Breast epithelium (tissue), 4 donors: ENCODE measurements around the gene SCAF4. TPM values are rescaled to one million over a fixed set of nuclear protein-coding genes. Genes with fewer than 3 reads are reported as not detected.

ENCODE experiments used
- DNase-seq, 2 donors: peaks; one replicate each; pipeline ENCODE4 v3.0.0-alpha.2; 2019; ENCODE audit warnings: low spot score in 2 of 2
- H3K27ac ChIP-seq, 2 donors: fragments of 200-600 bp; sonication (generic) in 1 of 2; one replicate each; pipeline ENCODE4 v1.5.1; 2016 to 2019; ENCODE audit warnings: mild to moderate bottlenecking in 1 of 2
- H3K27me3 ChIP-seq, 2 donors: fragments of 200-600 bp; sonication (generic) in 1 of 2; one replicate each; pipeline versions ENCODE4 v1.5.1 to v1.6.0; 2017 to 2019; ENCODE audit warnings: control low read depth in 1 of 2, mild to moderate bottlenecking in 1 of 2
- H3K36me3 ChIP-seq: fragments of 200-600 bp; one replicate; pipeline ENCODE4 v1.5.1; 2019
- H3K4me1 ChIP-seq, 2 donors: fragments of 200-600 bp; sonication (generic); one replicate each; pipeline ENCODE4 v1.5.1; 2016 to 2019; ENCODE audit warnings: control low read depth in 1 of 2
- H3K4me3 ChIP-seq, 3 donors: fragments of 200-600 bp; sonication (generic); 1 replicate in 2 of 3; 2 replicates in 1 of 3; pipeline ENCODE4 v1.5.1; 2016 to 2019; ENCODE audit warnings: mild to moderate bottlenecking in 3 of 3, moderate library complexity in 2 of 3
- H3K9me3 ChIP-seq, 2 donors: fragments of 200-600 bp; sonication (generic) in 1 of 2; one replicate each; pipeline ENCODE4 v1.5.1; 2016 to 2019; ENCODE audit warnings: control low read depth in 1 of 2
- POLR2A ChIP-seq: fragments of 450-650 bp; IDR thresholded peaks from one replicate; pipeline ENCODE4 v1.6.1; 2016; ENCODE audit warnings: antibody characterized with exemption, mild to moderate bottlenecking, moderate library complexity
- POLR2AphosphoS5 ChIP-seq, 3 donors: sonication (generic); formaldehyde crosslinking; IDR thresholded peaks; one replicate each; pipeline ENCODE4 v1.6.1; 2017; ENCODE audit warnings: antibody characterized with exemption in 3 of 3
- intact Hi-C: fragments of 100-400 bp; cut with DNase I; formaldehyde crosslinking; loops from one replicate; pipeline ENCODE4 v1.15.1; 2023; ENCODE audit warnings: low total_unique reads
- total RNA-seq, 3 donors: library from RNA; depleted of rRNA; stranded (reverse); fragments of >200 nt; gene quantifications; one replicate each; pipeline ENCODE4 v1.1.0, GENCODE V29; 2016
- TF ChIP-seq, protein P1 (sequence below), 3 donors: fragments of 450-650 bp; IDR thresholded peaks; one replicate each; pipeline ENCODE4 v1.5.1; 2016 to 2017; ENCODE audit warnings: antibody characterized with exemption in 3 of 3, mild to moderate bottlenecking in 3 of 3, moderate library complexity in 3 of 3

Gene SCAF4
- total RNA-seq, 3 donors from 2014 or later: 17.4 to 22.8 (median 18.4) TPM

DNA sequence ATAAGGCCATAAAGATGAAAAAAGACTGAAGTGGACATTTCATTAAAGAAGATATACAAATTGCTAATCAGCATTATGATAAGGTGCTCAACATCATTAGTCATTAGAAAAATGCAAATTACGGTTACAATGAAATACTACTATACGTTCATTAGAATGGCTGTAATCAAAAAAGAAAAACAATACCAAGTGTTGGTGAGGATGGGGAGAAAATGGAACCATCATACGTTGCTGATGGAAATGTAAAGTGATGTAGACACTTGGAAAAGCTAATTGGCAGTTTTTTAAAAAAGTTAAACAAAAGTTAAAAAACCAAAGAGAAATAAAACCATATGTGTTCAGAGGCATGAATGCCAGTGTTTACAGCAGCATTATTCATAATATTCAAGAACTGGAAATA, 81.0 kb downstream of the SCAF4 start:
- DNase-seq: no peak
- H3K9me3 ChIP-seq: no peaks in the 10 kb centered on the region
- TF ChIP-seq, protein P1, sequence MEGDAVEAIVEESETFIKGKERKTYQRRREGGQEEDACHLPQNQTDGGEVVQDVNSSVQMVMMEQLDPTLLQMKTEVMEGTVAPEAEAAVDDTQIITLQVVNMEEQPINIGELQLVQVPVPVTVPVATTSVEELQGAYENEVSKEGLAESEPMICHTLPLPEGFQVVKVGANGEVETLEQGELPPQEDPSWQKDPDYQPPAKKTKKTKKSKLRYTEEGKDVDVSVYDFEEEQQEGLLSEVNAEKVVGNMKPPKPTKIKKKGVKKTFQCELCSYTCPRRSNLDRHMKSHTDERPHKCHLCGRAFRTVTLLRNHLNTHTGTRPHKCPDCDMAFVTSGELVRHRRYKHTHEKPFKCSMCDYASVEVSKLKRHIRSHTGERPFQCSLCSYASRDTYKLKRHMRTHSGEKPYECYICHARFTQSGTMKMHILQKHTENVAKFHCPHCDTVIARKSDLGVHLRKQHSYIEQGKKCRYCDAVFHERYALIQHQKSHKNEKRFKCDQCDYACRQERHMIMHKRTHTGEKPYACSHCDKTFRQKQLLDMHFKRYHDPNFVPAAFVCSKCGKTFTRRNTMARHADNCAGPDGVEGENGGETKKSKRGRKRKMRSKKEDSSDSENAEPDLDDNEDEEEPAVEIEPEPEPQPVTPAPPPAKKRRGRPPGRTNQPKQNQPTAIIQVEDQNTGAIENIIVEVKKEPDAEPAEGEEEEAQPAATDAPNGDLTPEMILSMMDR (IDR thresholded peaks at IDR 0.05): no peak
- TF ChIP-seq POLR2AphosphoS5 (IDR thresholded peaks at IDR 0.05) (no peak), POLR2A (no peak)
- H3K27ac ChIP-seq: no peak overlapping the region
- no peaks in the 10 kb centered on the region for H3K27me3 ChIP-seq
- H3K4me3 ChIP-seq: no peak overlapping the region
- intact Hi-C loops: no loop called here
- no peaks in the 10 kb centered on the region for H3K36me3 ChIP-seq
- H3K4me1 ChIP-seq: no peaks in the 10 kb centered on the region

GRCh38 chr21:31647650-31648049, 84.3 kb downstream of the SCAF4 start:
- Histone ChIP-seq H3K27ac (no peak overlapping the region), H3K4me1 (no peaks in the 10 kb centered on the region), H3K36me3 (no peaks in the 10 kb centered on the region), H3K4me3 (no peak overlapping the region), H3K9me3 (no peaks in the 10 kb centered on the region), H3K27me3 (no peaks in the 10 kb centered on the region)
- intact Hi-C loops: no loop called here
- no peak for DNase-seq
- TF ChIP-seq, protein P1 (IDR thresholded peaks at IDR 0.05): no peak
- TF ChIP-seq POLR2A (no peak), POLR2AphosphoS5 (IDR thresholded peaks at IDR 0.05) (no peak)

- no peaks in the 10 kb centered on the region for H3K9me3 ChIP-seq
- H3K27ac ChIP-seq: no peak overlapping the region
- intact Hi-C loops: no loop called here
- H3K4me1 ChIP-seq: no peaks in the 10 kb centered on the region
- H3K4me3 ChIP-seq: no peak overlapping the region
- no peak for DNase-seq
- TF ChIP-seq, protein P1 (IDR thresholded peaks at IDR 0.05): no peak
- no peak for TF ChIP-seq POLR2AphosphoS5 (IDR thresholded peaks at IDR 0.05)
- no peaks in the 10 kb centered on the region for H3K36me3 ChIP-seq
- no peaks in the 10 kb centered on the region for H3K27me3 ChIP-seq
These were observed 87.3 kb downstream of the SCAF4 start for GRCh38 chr21:31644643-31645042.

- peaks cover 0 to 8% of the 10 kb centered on the region in 2 donors for H3K9me3 ChIP-seq
- TF ChIP-seq POLR2AphosphoS5 (IDR thresholded peaks at IDR 0.05) (no peak), POLR2A (no peak)
- TF ChIP-seq, protein P1 (IDR thresholded peaks at IDR 0.05): no peak
- no peaks in the 10 kb centered on the region for H3K4me1 ChIP-seq
- no peaks in the 10 kb centered on the region for H3K36me3 ChIP-seq
- no peak for DNase-seq
- intact Hi-C loops: no loop called here
- H3K27ac ChIP-seq: no peak overlapping the region
- H3K27me3 ChIP-seq: no peaks in the 10 kb centered on the region
- H3K4me3 ChIP-seq: no peak overlapping the region
These were observed 90.4 kb downstream of the SCAF4 start for GRCh38 chr21:31641416-31641922.

DNA sequence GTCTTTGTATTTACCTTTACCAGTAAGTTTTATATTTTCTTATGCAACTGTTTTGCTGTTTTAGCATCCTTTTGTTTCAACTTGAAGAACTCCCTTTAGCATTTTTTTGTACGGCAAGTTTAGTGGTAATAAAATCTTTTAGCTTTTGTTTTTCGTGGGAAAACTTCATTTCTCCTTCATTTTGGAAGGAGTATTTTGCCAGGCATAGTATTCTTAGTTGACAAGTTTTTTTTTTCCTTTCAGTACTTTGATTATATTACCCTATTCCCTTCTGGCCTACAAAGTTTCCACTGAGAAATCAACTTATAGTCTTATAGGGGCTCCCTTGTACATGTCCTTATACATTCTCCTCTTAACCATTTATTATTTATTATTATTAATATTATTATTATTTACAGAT, 95.0 kb downstream of the SCAF4 start:
- TF ChIP-seq, protein P1 (IDR thresholded peaks at IDR 0.05): no peak
- TF ChIP-seq POLR2A (no peak), POLR2AphosphoS5 (IDR thresholded peaks at IDR 0.05) (no peak)
- Histone ChIP-seq H3K27ac (no peak overlapping the region), H3K9me3 (peaks cover 0 to 8% of the 10 kb centered on the region in 2 donors), H3K36me3 (no peaks in the 10 kb centered on the region), H3K4me3 (no peak overlapping the region), H3K4me1 (no peaks in the 10 kb centered on the region), H3K27me3 (no peaks in the 10 kb centered on the region)
- intact Hi-C loops: no loop called here
- no peak for DNase-seq
